Hematopoietic multipotent progenitor cell treated with erythropoietin and hydrocortisone succinate and interleukin-3 and kit ligand, for 15 days (in vitro differentiated cells): ENCODE data around the gene TRAF1.

ENCODE experiments used
- DNase-seq: peaks from one replicate; pipeline ENCODE4 v3.0.0-alpha.2; 2015; ENCODE audit warnings: low spot score

Gene TRAF1

GRCh38 chr9:120886490-120886967 is 40.1 kb downstream of the TRAF1 start:
- DNase-seq: no peak

GRCh38 chr9:120885958-120886357 is 40.6 kb downstream of the TRAF1 start:
- DNase-seq: no peak

- no peak for DNase-seq
Measured at GRCh38 chr9:120885457-120885856, 41.1 kb downstream of the TRAF1 start.

- DNase-seq: no peak
Measured at GRCh38 chr9:120883608-120883996, 43.0 kb downstream of the TRAF1 start.

GRCh38 chr9:120882935-120883607 is 43.5 kb downstream of the TRAF1 start:
- DNase-seq: no peak

- DNase-seq: no peak
Measured at GRCh38 chr9:120879446-120879845, 47.1 kb downstream of the TRAF1 start.

- no peak for DNase-seq
Measured at GRCh38 chr9:120878188-120879130, 48.1 kb downstream of the TRAF1 start.

GRCh38 chr9:120877276-120878034 is 49.1 kb downstream of the TRAF1 start:
- peak; percentile 60 for DNase-seq

GRCh38 chr9:120876842-120877240 is 49.8 kb downstream of the TRAF1 start, which contains the start of gene PHF19:
Gene PHF19 (minus strand): TSS chr9:120877188. CDS start chr9:120874741, 2,447 bp downstream.
- peak; percentile 29 for DNase-seq

- DNase-seq: peak; percentile 74
Measured at GRCh38 chr9:120875954-120876841, 50.4 kb downstream of the TRAF1 start.

GRCh38 chr9:120875643-120875953 is 51.0 kb downstream of the TRAF1 start:
- DNase-seq: no peak

- no peak for DNase-seq
Measured at GRCh38 chr9:120875195-120875565, 51.4 kb downstream of the TRAF1 start.

GRCh38 chr9:120874226-120875194 is 52.1 kb downstream of the TRAF1 start:
- no peak for DNase-seq

GRCh38 chr9:120873512-120873911 is 53.1 kb downstream of the TRAF1 start:
- DNase-seq: no peak

GRCh38 chr9:120872791-120873502 is 53.6 kb downstream of the TRAF1 start:
- DNase-seq: no peak

GRCh38 chr9:120870206-120870605 is 56.4 kb downstream of the TRAF1 start:
- DNase-seq: no peak

GRCh38 chr9:120869726-120870125 is 56.9 kb downstream of the TRAF1 start:
- no peak for DNase-seq

GRCh38 chr9:120869360-120869687 is 57.3 kb downstream of the TRAF1 start:
- DNase-seq: no peak

- peak; percentile 97 for DNase-seq
Measured at GRCh38 chr9:120868676-120869359, 57.8 kb downstream of the TRAF1 start.
